ENCODE data around the gene SLCO1C1.
"Not testable (repeated sequence)": the region's sequence is repeated elsewhere in the genome, so short reads cannot be mapped to it uniquely, and the experiment has no call there.

Gene SLCO1C1

GRCh38 chr12:20778969-20779368 is 83.8 kb downstream of the SLCO1C1 start:
- no peak for TF ChIP-seq CTCF (IDR thresholded peaks at IDR 0.05; ENCODE audit: control extremely low read depth, extremely low read depth, low read depth, missing control alignments)
- CTCF ChIA-PET = no interaction called here
- POLR2A ChIA-PET = no interaction called here

GRCh38 chr12:20779971-20780370 is 84.8 kb downstream of the SLCO1C1 start:
- POLR2A ChIA-PET; CTCF ChIA-PET; DNase-seq (ENCODE audit: extremely low spot score): not testable (repeated sequence)

More at GRCh38 chr12:20778969-20779368, 83.8 kb downstream of the SLCO1C1 start:
- no peak for DNase-seq (ENCODE audit: extremely low spot score)

- DNase-seq (ENCODE audit: extremely low spot score); POLR2A ChIA-PET; CTCF ChIA-PET: not testable (repeated sequence)
Observed at GRCh38 chr12:20783796-20784357, 88.7 kb downstream of the SLCO1C1 start.

GRCh38 chr12:20792971-20793370 is 97.8 kb downstream of the SLCO1C1 start:
- TF ChIP-seq CTCF (IDR thresholded peaks at IDR 0.05; ENCODE audit: control extremely low read depth, extremely low read depth, low read depth, missing control alignments) = no peak
- no peak for DNase-seq (ENCODE audit: extremely low spot score)
- ChIA-PET CTCF (no interaction called here), POLR2A (no interaction called here)

GRCh38 chr12:20798554-20798953 is 103.4 kb downstream of the SLCO1C1 start:
- ChIA-PET CTCF (no interaction called here), POLR2A (no interaction called here)
- TF ChIP-seq CTCF (IDR thresholded peaks at IDR 0.05; ENCODE audit: control extremely low read depth, extremely low read depth, low read depth, missing control alignments) = peak; percentile 23
- DNase-seq (ENCODE audit: extremely low spot score) = no peak

- TF ChIP-seq CTCF (IDR thresholded peaks at IDR 0.05; ENCODE audit: control extremely low read depth, extremely low read depth, low read depth, missing control alignments) = no peak
- ChIA-PET CTCF (no interaction called here), POLR2A (no interaction called here)
- DNase-seq (ENCODE audit: extremely low spot score) = no peak
Observed at GRCh38 chr12:20800160-20800559, 105.0 kb downstream of the SLCO1C1 start.

- no peak for TF ChIP-seq CTCF (IDR thresholded peaks at IDR 0.05; ENCODE audit: control extremely low read depth, extremely low read depth, low read depth, missing control alignments)
- POLR2A ChIA-PET = no interaction called here
- no peak for DNase-seq (ENCODE audit: extremely low spot score)
- CTCF ChIA-PET = no interaction called here
Observed at GRCh38 chr12:20801035-20801434, 105.9 kb downstream of the SLCO1C1 start.
